Stimulated activated naive CD8-positive, alpha-beta T cell treated with anti-CD3 and anti-CD28 coated beads, Interleukin-15, Interleukin-2, amounts not matched to agents 100 ng/mL and 50 ng/mL, for 24 hours (primary cell): Measurements from ENCODE around the gene DNAJB8.

Experiments used
- H3K27ac Mint-ChIP-seq: one replicate; pipeline ENCODE4 v1.8.0; 2021; ENCODE audit warnings: mild to moderate bottlenecking, mixed read lengths
- H3K27me3 Mint-ChIP-seq: one replicate; pipeline ENCODE4 v1.8.0; 2021; ENCODE audit warnings: mixed read lengths
- H3K36me3 Mint-ChIP-seq: one replicate; pipeline ENCODE4 v1.8.0; 2021; ENCODE audit warnings: low read depth, mixed read lengths
- H3K4me1 Mint-ChIP-seq: one replicate; pipeline ENCODE4 v1.8.0; 2021; ENCODE audit warnings: low read depth, mixed read lengths
- H3K4me3 Mint-ChIP-seq: one replicate; pipeline ENCODE4 v1.8.0; 2021; ENCODE audit warnings: mild to moderate bottlenecking, mixed read lengths
- H3K9me3 Mint-ChIP-seq: one replicate; pipeline ENCODE4 v1.8.0; 2021; ENCODE audit warnings: mixed read lengths

Gene DNAJB8

DNA sequence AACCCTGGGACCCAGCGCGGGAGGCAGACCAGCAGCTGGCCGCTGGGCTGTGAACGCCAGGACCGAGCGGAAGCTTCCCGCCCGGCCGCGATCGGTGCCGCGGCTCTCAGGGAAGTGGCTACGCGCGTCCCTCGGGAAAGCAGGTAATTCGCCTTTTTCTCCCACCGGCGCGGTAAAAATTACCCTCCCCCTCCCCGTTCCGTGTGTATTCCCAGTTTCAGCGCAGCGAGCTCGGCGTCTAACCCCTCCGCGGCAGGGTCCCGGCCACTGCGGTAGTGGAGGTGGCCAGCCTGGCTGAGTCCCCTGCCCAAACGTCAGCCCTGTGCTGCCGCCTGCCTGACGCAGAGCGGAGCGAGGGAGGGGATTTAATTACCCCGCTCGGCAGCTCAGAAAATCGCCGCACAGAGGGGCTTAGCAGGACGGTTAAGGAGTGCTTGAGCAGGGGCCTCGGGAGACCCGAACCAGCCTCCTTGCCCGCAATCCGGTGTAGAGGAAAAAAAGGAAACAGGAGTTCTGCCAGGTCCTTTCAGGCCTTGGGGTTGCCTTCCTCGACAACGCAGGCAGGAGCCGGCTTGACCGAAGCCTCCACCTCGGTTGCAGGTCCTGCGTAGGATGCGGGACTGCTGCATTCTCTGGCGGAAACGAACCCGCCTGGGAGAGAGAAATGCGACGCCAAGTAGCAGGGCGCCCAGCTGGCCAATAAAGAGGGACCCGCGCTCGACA, 23.4 kb upstream of the DNAJB8 start:
- no peaks in the 10 kb centered on the region for H3K36me3 Mint-ChIP-seq
- no peak overlapping the region for H3K27ac Mint-ChIP-seq
- peaks cover 72% of the 10 kb centered on the region for H3K27me3 Mint-ChIP-seq
- H3K4me3 Mint-ChIP-seq, result peak overlapping the region; percentile 71
- H3K9me3 Mint-ChIP-seq, result no peaks in the 10 kb centered on the region
- peaks cover 36% of the 10 kb centered on the region for H3K4me1 Mint-ChIP-seq

DNA sequence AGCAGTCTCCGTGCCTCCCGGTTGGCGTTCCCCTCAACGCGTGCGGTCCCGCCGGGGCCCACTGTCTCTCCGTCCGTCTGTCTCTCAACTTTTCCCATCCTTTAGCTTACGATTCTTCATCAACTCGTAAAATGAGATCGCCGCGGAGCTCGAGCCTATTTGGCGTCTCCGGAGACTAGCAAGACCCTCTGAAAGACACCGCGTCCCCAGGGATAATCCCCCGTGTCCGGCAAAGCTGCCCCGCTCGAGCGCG, 22.9 kb upstream of the DNAJB8 start:
- H3K36me3 Mint-ChIP-seq, result no peaks in the 10 kb centered on the region
- no peaks in the 10 kb centered on the region for H3K9me3 Mint-ChIP-seq
- peaks cover 72% of the 10 kb centered on the region for H3K27me3 Mint-ChIP-seq
- peaks cover 36% of the 10 kb centered on the region for H3K4me1 Mint-ChIP-seq
- H3K27ac Mint-ChIP-seq, result no peak overlapping the region
- peak overlapping the region; percentile 71 for H3K4me3 Mint-ChIP-seq

DNA sequence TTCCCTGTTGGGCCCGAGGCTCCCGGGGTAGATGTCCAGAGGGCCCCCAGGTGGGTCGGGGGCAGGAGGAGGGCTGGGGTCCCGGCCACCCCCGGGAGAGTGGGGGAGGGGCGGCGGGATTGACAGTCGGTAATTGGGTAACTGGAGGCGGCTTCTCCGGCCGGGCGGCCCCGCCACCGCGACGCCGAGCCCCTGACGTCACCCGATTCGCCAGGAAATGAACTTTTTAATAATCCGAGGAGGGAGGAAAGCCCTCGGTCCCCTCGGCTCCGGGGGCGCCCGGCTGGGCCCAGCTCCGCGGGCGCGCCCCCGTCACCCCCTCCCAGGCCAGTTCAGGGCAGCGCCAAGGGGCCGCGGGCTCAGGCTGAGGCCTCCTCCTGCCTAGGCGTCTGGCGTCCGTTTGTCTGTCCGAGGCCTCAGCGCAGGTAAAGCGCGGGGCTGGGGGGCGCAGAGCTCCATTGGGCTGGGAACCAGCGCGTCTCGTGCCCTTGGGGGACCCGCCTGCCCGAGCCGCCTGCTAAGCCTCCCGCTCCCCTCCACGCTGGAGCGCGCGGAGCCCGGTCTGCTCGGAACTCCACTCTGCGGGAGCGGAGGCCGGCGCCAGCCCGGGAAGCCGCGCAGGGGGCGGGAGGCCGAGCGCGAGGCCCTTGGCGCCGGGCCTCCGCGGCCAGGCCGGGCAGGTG, 22.4 kb upstream of the DNAJB8 start:
- H3K4me1 Mint-ChIP-seq, result peaks cover 36% of the 10 kb centered on the region
- no peaks in the 10 kb centered on the region for H3K36me3 Mint-ChIP-seq
- no peak overlapping the region for H3K27ac Mint-ChIP-seq
- H3K9me3 Mint-ChIP-seq, result no peaks in the 10 kb centered on the region
- H3K4me3 Mint-ChIP-seq, result peak overlapping the region; percentile 71
- peaks cover 72% of the 10 kb centered on the region for H3K27me3 Mint-ChIP-seq

DNA sequence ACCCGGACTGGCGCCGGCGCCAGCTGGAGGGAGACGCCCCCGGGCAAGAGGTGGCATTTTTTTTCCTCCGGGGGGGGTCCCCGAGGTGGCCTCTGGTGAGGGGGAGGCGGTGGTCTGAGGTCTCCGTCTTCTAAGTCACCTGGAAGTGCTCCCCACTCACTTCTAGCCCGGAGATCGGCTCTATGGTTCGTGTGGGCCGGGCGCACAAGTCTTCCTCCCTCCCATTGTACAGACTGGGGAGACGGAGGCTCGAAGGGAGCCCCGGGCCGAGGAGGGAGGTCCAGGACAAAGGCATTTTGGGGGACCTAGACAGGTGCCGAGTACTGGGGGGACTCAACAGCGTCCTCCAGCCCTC, 21.9 kb upstream of the DNAJB8 start:
- Mint-ChIP-seq H3K36me3 (no peaks in the 10 kb centered on the region), H3K9me3 (no peaks in the 10 kb centered on the region), H3K4me3 (peak overlapping the region; percentile 40), H3K27ac (no peak overlapping the region), H3K27me3 (peaks cover 74% of the 10 kb centered on the region), H3K4me1 (peaks cover 41% of the 10 kb centered on the region)

DNA sequence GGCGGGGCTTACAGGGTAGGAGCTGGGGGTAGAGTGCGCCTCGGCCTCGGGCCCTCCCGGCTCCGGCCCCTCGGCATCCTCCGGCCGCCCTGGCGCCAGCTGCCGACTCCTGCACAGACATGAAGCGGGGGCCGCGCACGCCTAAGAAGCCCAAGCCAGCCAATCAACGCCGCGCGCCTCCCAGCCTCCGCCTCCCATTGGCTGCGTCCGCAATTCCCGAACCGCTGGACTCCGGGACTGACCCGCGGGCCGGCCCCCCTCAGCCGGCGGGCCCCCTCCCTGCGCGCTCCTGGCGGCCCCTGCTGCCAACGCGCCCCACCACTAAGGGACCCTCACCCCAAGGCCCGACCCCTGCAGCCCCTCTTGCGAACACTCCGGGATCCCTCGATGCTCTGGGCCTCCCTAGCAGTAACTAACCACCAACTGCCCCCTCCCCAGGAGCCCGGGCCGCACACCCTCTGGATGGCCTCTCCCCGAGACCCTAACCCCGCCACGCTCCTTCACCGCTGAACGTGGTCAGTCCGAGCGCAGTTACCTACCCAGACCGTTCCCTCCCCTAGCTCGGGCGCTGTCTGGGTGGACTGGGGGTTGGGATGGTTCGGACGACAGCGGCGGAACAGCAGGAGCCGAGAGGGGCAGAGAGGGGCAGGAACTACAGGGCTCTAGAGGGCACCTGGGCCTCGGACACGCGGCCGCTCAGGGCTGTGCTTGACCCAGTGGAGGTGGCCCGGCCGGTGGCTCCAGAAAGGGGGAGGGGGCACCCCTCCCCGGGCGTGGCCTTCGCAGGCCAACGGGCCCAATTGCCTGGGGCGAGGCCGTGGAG, 21.3 kb upstream of the DNAJB8 start:
- Mint-ChIP-seq H3K36me3 (no peaks in the 10 kb centered on the region), H3K9me3 (no peaks in the 10 kb centered on the region), H3K27ac (no peak overlapping the region), H3K4me1 (peaks cover 43% of the 10 kb centered on the region), H3K27me3 (peaks cover 76% of the 10 kb centered on the region), H3K4me3 (peak overlapping the region; percentile 79)

DNA sequence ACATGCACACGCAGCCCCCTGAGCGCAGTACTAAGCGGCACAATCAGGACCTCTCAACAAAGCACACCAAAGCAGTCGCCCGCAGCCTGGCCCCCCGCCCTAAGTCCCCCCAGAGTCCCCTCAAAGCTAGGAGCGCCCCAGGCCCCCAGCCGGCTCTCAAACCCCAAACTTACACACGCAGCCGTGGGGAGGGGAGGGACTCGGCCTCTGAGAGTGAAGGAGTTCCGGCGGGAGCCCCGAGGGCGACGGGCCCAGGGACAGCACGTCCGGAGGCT, 20.8 kb upstream of the DNAJB8 start:
- Mint-ChIP-seq H3K27me3 (peaks cover 81% of the 10 kb centered on the region), H3K36me3 (no peaks in the 10 kb centered on the region), H3K4me3 (peak overlapping the region; percentile 79), H3K27ac (no peak overlapping the region), H3K4me1 (peaks cover 48% of the 10 kb centered on the region), H3K9me3 (no peaks in the 10 kb centered on the region)

DNA sequence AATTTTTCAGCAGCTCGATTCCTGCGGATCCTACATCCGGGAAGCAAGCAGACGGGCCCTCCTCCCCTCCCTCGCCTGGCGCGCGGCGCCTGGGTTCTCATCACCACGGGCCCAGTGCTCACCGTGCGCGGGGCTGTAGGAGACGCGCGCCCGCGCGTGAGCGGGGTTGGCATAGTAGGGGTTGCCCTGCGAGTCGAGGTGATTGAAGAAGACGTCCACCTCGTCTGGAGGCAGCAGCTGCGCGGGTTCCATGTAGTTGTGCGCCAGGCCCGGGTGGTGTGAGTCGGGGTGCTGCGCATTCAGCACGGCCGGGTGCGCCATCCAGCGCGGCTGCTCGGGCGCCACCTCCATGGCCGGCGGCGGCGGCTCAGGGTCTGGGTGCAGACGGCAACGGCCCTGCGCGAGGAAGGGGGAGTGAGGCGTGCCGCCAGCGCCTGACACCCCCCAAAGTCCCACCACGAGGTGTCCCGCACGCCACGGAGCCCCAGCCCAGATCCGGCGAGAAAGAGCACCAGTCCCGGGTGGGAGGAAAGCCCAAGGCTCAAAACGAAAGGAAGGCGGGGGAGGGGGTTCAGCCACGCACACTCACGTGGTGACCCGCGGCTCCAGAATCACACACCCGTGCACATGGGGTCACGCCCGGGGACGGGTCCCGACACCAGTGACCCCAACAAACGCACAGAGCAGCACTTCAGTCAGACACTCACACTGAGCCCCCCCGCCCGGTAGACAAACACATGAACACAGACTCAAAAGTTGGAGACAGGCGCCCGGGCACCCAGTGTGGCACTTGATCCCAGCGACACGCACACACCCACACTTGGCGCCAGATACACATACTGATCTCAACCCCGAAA, 20.2 kb upstream of the DNAJB8 start:
- Mint-ChIP-seq H3K27ac (no peak overlapping the region), H3K27me3 (peaks cover 84% of the 10 kb centered on the region), H3K4me3 (peak overlapping the region; percentile 79), H3K4me1 (peaks cover 45% of the 10 kb centered on the region), H3K36me3 (no peaks in the 10 kb centered on the region), H3K9me3 (no peaks in the 10 kb centered on the region)

DNA sequence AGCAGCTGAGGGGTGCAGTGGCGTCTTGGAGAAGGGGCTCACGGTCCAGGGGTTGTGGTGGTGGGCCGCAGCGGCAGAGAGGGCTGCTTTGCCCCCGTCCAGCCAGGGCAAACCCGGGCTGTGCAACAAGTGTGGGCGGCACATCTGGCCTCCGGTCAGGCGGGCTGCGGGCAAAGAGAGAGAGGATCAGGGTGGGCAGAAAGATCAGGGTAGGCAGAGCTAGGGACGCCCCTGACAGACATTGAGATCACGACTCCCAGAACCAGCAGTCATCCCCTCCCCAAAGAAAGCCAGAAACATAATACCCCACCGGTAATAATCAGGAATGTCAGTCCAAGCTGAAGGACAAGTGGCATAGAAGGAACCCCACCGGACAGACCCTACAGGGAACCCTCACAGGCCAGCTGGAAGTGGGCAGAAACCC, 19.5 kb upstream of the DNAJB8 start:
- peak overlapping the region; percentile 58 for H3K4me3 Mint-ChIP-seq
- peaks cover 79% of the 10 kb centered on the region for H3K27me3 Mint-ChIP-seq
- peaks cover 40% of the 10 kb centered on the region for H3K4me1 Mint-ChIP-seq
- no peaks in the 10 kb centered on the region for H3K9me3 Mint-ChIP-seq
- no peak overlapping the region for H3K27ac Mint-ChIP-seq
- no peaks in the 10 kb centered on the region for H3K36me3 Mint-ChIP-seq

DNA sequence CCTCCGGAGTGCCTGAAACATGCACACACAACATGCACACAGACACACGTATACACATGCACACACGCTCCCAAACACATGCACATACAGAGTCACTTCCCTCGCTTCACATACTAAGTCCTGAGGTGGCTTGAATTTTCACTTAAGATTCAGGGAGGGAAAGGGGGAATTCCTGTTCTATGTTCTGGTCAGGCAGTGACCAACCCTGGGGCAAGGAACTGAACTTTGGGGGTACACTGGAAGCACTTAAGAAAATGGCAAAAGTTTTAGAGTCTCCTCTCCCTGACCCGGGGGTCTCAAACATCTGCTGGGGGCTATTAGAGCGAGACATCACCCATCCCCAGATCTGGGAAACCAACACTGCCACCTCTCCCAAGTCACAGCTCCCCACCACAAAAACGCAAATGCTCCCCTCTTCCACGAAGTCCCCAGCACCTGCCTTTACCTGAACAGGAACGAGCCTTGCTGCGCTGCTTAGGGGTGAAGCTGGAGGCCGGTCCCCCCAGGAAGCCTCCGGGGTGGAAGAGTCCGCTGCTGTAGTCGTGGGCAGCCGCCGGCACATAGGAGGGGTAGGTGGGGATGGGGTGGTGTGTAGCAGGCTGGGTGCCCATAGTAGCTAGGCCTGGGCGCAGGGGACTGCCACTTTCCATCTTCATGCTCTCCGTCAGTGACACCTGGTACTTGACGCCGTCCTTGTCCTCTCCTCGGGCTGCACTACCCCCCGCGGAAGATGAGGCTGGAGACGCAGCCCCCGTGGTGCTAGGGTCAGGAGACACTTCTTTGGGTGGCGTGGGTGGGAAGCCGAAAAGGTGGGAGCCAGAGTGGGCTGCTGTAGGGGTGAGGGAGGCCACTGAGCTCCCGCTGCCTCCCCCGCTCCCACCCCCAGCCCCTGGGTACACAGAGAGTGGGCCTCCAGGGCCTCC, 18.9 kb upstream of the DNAJB8 start:
- peaks cover 73% of the 10 kb centered on the region for H3K27me3 Mint-ChIP-seq
- H3K4me1 Mint-ChIP-seq, result peaks cover 37% of the 10 kb centered on the region
- H3K36me3 Mint-ChIP-seq, result no peaks in the 10 kb centered on the region

DNA sequence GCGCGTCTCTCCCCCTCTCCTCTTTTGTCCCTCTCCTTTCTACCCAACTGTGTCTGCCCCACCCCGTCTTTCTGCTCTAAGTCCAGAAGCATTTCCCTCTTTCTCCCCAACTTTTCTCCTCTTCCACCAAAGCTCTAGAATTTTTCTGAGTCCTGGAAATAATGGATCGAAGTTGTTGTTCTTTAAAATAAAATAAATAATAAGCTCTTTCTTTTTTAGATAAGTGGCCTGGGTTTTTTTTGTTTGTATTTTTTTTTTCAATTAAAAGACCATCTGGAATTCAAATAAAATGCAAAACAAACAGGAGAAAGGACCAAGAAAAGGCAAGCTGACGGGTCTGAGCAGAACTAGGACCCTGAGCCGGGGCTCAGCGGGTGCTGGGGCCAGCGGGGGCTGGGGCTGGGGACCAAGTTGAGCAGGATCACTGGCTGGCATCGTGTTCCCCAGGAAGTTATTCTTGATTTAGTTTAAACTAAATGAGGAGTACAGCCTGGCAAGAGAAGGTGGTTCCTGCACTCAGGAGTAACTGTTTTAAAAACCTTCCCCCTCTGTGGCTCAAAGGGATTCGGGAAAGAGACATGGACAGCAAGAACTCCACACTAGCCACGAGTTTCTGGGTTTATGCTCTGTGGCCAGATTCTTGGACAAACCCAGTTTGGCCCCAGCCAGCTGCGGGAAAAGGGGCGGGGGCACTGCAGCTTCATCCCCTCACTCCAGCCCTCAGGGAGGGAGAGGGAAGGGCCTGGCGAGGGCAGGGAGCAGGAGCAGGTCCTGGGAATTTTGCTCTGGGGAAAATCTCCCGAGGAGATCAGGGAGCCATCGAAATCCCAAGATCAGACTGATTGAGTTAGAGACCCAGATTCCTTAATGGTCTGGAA, 18.0 kb upstream of the DNAJB8 start:
- H3K27ac Mint-ChIP-seq, result no peak overlapping the region
- H3K9me3 Mint-ChIP-seq, result no peaks in the 10 kb centered on the region
- peaks cover 32% of the 10 kb centered on the region for H3K4me1 Mint-ChIP-seq
- no peaks in the 10 kb centered on the region for H3K36me3 Mint-ChIP-seq
- H3K4me3 Mint-ChIP-seq, result no peak overlapping the region
- peaks cover 72% of the 10 kb centered on the region for H3K27me3 Mint-ChIP-seq

More for the DNA sequence above, 18.9 kb upstream of the DNAJB8 start:
- Mint-ChIP-seq H3K4me3 (no peak overlapping the region), H3K9me3 (no peaks in the 10 kb centered on the region), H3K27ac (no peak overlapping the region)

DNA sequence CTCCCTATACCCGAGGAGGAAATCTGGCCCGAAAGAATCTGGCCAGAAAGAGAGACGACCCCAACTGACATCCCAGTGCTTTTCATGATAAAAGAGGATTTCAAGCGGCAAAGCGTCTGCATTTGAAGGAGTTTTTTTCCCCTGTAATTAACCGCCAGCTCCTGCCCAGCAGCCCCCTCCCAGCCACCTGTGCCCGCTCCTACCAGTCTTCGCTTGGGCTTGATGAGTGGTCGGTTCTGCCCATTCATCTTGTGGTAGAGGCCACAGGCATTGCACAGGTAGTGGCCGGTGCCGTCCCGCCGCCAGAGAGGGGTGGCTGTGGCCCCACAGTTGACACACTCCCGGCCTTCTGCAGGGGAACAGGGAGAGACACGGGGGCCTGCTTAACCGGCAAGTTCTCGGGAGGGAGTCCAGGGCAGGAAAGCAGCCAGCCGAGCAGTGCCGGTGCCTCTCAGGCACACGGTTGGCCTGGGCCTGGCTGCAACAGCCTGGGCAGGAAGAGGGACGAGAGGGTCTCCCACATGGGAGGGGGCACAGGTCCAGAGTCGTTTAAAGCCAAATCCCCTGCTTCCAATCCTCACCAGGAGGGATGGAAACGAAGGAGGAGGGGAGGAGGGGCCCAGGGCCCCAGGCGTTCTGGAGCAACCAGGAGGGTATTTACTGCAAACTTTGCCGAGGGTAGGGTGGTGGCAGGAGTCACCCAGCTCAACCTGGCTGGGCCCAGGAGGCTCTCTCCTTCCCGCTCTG, 17.1 kb upstream of the DNAJB8 start:
- Mint-ChIP-seq H3K4me1 (peaks cover 31% of the 10 kb centered on the region), H3K27me3 (peaks cover 71% of the 10 kb centered on the region), H3K36me3 (no peaks in the 10 kb centered on the region), H3K27ac (no peak overlapping the region), H3K9me3 (no peaks in the 10 kb centered on the region), H3K4me3 (peak overlapping the region; percentile 42)

DNA sequence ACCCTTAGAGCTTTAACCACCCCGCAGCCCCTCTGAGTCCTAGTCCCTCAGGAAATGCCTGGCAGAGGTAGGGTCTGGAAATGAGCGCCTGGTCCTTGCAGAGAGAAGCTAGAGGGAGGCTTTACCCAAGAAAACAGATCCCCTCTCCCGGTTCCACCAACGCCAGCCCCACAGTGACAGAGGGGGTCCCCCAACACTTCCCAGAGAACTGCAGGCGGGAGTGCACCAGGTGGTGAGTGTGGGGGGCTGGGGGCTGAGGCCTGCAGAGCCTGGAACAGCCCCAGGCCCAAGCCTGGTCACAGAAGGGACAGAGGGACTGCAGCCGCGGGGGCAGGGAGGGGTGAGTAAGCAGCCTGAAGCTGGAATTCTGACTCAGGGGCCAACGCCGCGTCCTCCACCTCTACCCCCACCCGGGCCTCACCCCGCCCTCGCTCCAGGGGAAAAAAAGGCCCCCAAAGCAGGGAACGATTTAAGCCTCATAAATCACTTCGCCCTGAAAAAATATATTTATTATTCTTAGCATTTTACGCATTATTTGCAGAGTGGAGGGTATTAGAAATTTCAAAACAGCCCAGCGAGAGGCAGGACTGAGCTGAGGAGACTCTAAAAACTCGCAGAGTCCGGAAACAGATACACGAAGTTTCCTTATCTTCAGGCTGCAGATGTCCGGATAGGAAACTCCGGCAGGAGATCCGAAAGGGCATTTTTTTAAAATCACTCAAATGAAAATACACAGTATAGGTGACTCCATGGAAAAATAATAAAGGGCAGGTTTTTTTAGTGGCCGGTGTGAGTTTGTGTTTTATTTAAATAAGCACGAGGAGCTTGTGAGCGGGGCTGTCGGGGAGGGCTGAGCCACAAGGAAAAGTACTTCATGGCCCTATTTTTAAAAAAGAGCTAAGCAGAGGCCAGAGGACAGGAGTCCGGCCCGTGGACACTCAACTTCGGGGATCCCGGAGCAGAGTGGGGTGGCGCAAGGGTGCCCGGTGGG, 16.3 kb upstream of the DNAJB8 start:
- no peaks in the 10 kb centered on the region for H3K9me3 Mint-ChIP-seq
- peak overlapping the region; percentile 42 for H3K4me3 Mint-ChIP-seq
- peaks cover 25% of the 10 kb centered on the region for H3K4me1 Mint-ChIP-seq
- no peaks in the 10 kb centered on the region for H3K36me3 Mint-ChIP-seq
- peaks cover 75% of the 10 kb centered on the region for H3K27me3 Mint-ChIP-seq
- H3K27ac Mint-ChIP-seq, result no peak overlapping the region
